ENCODE data around the gene FKBP5.

DNA sequence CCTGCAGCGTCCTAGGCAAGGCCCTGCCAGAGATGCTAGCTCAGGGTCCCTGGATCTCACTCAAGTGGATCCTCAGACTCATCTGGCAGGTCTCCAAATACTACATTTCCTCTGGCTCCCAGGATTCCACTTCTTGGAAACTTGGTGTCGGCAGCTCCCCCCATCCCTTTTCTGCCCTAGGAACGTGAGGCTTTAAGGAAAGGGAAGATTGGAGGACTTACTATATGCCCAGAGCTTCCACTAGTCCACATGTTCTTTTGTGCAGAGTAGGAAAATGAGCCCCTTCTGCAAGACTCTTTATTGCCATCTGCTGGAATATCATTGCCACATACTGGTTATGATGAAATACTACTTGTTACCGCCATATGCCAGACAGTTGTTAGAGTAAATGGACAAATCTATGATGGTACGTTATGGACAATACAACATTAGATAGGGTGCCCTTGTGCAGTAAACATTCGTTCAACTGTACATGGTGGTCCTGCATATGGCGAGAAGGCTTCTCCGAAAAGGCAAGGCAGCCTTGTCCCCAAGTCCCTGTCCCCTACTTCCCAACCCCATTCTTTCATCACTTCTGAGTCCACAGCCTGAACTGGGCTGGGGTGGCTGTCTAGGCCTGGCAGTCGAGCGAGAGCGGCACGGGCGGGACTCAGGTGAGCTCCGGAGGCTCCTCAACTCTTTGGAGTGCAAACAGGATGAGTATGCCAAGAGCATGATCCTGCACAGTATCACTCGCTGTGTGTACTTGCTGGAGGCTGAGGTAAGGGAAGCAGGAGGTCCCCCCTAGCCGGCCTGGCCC, 48.9 kb upstream of the FKBP5 start:
- TF ChIP-seq POLR2A (IDR thresholded peaks at IDR 0.05; ENCODE audit: low read length), result no peak
- no peak for TF ChIP-seq RNF2 (IDR thresholded peaks at IDR 0.05; ENCODE audit: borderline replicate concordance, low read depth)
- TF ChIP-seq, protein P1, sequence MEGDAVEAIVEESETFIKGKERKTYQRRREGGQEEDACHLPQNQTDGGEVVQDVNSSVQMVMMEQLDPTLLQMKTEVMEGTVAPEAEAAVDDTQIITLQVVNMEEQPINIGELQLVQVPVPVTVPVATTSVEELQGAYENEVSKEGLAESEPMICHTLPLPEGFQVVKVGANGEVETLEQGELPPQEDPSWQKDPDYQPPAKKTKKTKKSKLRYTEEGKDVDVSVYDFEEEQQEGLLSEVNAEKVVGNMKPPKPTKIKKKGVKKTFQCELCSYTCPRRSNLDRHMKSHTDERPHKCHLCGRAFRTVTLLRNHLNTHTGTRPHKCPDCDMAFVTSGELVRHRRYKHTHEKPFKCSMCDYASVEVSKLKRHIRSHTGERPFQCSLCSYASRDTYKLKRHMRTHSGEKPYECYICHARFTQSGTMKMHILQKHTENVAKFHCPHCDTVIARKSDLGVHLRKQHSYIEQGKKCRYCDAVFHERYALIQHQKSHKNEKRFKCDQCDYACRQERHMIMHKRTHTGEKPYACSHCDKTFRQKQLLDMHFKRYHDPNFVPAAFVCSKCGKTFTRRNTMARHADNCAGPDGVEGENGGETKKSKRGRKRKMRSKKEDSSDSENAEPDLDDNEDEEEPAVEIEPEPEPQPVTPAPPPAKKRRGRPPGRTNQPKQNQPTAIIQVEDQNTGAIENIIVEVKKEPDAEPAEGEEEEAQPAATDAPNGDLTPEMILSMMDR (IDR thresholded peaks at IDR 0.05), result peak; percentile 72
- TF ChIP-seq EP300 (IDR thresholded peaks at IDR 0.05), result no peak
